Endothelial cell of hepatic sinusoid (primary cell): Measurements from ENCODE around the gene TBC1D23.
"Not testable (repeated sequence)": the region's sequence is repeated elsewhere in the genome, so short reads cannot be mapped to it uniquely, and the experiment has no call there.

Source experiments
- in situ Hi-C: cut with HindIII; loops from 2 replicates; pipeline ENCODE4 v1.10.0; 2017; ENCODE audit warnings: low sequenced_read_pairs

The TBC1D23 gene

DNA sequence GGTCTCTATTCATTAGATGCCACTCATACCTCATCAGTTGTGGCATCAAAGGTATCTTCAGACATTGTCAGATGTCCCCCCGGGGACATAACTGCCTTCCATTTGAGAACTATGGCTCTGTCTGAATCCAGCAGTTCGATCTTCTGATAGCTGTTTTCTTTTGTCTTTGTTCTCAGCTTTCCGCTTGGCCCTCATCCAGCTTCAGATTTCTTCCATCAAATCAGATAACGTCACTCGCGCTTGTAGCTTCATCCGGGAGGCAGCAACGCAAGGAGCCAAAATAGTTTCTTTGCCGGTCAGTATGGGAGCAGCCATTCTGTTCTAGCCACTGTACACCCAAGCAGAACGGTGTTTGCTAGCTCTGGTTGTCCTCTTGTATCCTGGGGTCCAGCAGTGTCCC lies 78.1 kb downstream of the TBC1D23 start:
- in situ Hi-C loops, result loop anchor here (10.0 kb wide), 1 partner anchor 254 kb away; no protein-coding TSS in a partner anchor

DNA sequence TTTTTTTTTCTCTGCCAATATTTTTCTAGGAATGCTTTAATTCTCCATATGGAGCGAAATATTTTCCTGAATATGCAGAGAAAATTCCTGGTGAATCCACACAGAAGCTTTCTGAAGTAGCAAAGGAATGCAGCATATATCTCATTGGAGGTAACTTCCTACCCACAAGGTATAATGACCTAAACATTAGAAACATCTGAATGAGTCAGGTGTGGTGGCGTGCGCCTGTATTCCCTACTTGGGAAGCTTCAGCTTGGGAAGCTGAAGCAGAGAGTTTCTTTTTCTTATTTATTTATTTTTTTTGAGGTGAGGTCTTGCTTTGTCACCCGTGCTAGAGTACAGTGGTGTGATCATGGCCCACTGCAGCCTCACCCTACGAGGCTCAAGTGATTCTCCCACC lies 79.0 kb downstream of the TBC1D23 start:
- in situ Hi-C loops, result loop anchor here (10.0 kb wide), 1 partner anchor 255 kb away; no protein-coding TSS in a partner anchor

DNA sequence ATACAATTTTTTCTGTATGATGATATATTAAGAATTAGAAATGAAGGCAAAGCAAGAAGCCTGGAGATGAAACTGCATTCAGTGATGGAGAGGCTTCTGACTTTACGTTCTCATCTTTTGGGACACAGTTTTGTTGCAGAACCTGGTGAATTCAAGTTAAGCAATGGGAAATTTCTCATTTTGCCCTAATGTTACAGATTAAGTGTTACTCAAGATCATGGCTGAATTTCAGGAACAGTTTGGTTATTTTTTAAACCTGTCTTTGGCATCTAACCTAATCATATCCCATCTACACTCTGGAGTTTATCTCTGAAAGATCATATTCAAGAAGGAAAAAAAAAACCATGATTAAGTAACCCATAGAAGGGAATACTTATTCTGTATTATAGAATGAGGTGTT lies 79.7 kb downstream of the TBC1D23 start:
- in situ Hi-C loops, result no loop called here

GRCh38 chr3:100348727-100349126 lies 87.9 kb downstream of the TBC1D23 start:
- in situ Hi-C loops, result no loop called here

- in situ Hi-C loops, result not testable (repeated sequence)
Observed at GRCh38 chr3:100351770-100352169, 91.0 kb downstream of the TBC1D23 start.

DNA sequence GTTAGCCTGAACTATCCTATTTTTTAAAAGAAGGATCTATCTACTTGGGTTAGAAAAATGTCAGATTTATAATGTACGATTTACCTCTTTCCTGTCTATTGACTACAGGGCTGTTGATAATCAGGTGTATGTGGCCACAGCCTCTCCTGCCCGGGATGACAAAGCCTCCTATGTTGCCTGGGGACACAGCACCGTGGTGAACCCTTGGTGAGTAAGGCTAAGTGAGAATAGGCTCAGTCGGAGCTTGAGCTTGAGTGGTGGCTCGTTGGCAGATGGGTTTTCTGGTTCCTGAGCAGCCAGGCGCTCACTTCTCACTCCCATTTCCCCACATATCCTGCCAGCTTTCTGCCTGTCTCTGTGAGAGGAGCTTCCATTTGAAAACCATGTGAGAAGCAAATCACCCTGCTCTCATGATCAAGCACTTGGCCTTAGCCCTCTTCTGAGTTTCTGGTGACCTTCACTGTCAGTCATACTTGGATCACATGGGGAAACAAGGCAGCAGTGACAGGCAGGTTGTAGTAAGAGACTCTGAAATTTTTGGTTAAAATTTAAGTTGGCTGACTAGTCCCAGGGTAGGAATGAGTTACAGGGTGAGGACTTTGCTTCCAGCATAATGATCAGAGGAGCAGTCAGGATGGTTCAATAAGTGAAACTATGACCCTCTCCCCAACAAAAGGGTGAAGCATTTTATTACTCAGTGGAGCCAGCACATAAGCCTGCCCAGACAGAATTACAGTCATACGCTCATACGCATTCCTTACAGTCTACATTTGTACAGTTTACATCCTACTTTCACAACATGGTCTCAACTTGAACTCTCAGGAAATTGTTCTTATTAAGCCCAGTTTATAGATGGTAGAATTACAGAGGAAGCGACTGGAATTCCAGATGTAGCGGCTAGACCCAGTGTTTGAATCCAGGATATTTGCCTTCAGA lies 91.8 kb downstream of the TBC1D23 start:
- in situ Hi-C loops, result no loop called here

DNA sequence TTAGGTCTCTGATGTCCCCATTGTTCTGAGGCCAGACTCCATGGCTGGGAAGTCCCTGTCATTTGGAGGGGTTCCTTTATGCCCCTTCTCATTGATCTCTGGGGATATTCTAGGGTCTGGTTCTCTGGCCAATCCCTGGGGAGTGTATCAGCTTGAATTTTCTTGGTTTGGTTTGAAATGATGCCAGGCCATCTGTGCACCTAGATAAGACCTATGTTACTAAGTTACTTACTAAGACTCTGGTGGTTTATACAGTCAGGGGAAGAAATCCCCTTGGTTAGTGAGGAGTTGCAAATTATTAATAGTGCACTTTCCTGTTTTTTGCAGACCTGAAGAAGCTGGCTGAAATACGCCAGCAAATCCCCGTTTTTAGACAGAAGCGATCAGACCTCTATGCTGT lies 94.1 kb downstream of the TBC1D23 start:
- in situ Hi-C loops, result no loop called here

GRCh38 chr3:100358413-100358812 lies 97.6 kb downstream of the TBC1D23 start:
- in situ Hi-C loops, result no loop called here

DNA sequence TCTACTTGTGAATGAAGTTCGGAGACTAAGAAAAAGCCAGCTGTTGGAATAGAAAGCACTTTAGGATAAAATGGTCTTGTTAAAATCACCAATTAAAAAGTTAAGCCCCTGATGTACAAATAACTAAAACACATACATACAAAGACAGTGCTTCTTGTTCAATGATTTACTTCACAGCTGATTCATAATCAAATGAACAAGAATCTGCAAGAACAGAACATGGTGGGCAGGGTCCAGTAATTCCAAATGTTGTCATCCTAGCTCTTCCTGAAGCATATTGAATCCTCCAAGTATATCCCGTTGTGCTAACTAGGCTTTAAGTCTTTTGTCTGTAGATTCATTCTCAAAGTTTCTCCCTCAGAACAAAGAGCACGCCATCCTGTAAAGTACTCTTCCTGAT lies 98.2 kb downstream of the TBC1D23 start:
- in situ Hi-C loops, result no loop called here

DNA sequence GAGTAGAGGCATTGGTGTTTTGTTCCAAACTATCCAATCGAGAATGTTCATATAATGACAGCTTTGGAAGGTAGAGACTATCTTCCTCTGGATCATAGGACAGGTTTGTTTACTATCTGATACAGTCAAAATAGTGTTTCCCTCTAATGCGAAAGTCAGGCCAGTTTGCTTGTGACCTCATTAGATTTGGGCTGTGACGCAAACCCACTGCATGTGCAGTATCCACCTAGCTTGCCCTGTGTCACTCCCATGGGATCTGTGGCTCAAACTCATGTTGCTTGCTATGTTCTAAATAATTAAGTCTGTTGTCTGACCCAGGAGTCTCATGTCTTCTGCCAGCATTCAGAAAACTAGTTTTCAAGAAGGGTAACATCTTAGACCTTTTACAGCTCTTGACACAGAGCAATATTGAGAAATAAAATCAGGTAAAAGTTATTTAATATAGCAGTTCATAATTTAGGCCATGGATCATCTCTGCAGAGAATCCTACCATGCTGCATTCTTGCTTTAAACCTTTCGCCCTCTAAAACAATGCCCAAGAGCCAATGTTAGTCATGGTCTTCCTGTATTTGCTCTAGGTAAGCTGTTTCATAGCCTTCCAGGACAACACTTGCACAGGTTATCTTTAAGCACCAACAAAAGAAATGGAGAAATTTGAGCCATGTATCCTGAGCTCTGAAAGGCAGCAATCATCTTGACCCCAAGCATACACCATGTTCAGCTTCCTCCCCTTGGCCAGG lies 100.1 kb downstream of the TBC1D23 start:
- in situ Hi-C loops, result no loop called here

DNA sequence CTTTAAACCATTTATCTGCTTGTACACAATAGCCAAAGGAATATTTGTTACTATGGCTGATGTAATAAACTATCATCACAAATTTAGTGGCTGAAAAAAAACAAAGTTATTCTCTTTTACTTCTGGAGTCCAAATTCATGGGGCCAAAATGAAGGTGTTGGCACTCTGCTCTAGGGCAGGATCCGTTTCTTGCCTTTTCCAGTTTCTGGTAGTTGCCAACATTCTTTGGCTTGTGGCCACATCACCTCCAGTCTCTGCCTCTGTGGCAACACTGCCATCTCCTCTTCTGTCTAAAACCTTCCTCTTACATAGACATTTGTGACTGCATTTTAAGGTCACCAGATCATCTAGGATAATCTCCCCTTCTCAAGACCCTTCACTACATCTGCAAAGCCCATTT lies 101.1 kb downstream of the TBC1D23 start:
- in situ Hi-C loops, result no loop called here

DNA sequence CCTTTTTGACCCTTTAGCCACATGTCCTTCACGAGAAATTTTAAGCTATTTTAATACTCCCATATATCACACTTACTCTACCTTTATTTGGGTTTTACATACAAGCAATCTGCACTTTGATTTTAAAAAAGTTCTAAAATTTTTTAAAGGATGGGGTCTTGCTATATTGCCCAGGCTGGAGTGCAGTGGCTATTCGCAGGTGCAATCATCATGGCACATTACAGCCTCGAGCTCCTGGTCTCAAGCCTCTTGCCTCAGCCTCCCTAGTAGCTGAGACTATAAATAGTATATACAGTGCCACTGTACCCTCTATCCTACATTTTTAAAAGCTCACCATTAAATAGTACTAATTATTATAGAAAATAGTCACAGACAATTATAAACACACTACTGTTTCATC lies 103.6 kb downstream of the TBC1D23 start:
- in situ Hi-C loops, result no loop called here

DNA sequence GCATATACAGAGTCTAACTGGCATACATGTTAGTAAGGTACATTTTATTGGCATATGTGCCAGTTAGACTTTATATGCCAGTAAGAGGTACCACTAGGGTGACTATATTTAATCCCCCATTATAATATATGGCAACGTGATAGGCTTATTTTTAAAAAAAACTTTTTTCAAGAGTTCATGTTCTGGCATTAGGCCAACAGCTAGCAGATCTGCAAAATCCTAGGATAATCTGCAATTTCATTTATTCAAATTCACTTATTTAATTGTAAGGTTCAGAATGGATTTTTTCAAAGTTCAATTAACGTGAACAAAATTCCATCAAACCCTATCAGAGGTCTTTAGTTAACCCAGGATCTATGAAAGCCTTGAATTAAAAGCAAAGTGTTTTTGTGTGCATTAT lies 105.6 kb downstream of the TBC1D23 start:
- in situ Hi-C loops, result no loop called here

DNA sequence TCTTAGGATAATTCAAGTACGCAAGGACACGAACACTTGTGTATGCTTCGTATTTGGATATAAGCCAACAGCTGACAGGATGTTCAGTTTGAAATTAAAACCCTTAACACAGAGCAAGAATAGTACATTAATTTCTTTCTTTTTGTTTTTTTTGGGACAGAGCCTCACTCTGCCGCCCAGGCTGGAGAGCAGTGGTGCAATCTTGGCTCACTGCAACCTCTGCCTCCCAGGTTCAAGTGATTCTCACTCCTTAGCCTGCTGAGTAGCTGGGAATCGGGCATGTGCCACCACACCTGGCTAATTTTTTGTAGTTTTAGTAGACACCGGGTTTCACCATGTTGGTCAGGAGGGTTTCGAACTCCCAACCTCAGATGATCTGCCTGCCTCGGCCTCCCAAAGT lies 107.6 kb downstream of the TBC1D23 start:
- in situ Hi-C loops, result no loop called here

DNA sequence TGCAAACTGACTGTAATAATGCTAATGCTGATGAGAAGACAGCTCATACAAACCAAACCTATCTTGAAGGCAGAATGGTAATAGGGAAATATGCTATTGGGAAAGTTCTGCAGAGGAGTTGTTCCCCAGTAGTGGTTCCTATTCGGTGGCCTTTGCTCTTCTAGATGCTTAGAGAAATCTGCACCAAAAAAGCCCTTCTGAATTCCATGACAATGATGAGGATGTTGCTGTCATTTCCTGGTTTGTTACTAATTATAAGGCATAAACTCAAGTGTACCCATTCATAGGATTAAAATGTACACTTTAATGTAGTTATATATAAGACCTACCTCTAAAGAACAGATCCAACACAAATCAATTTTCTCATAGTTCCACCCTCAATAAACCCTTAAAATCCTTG lies 110.0 kb downstream of the TBC1D23 start:
- in situ Hi-C loops, result no loop called here

DNA sequence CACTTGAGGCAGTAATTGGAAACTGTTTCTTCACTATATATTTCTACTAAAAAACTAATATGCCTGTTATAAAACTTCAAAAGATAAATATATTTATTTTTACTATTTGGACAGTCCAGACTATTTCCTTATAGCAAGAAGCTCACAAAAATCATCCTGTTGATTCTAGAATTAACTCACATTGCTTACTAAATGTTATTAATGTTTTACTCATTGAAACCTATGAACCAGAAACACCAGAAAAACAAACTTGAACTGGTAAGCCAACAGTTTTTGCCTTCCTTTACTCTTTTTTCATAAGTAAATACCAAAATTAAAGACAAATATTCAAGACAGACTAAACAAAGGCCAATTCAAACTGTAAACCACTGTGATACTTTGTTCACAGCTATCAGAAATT lies 113.7 kb downstream of the TBC1D23 start:
- in situ Hi-C loops, result no loop called here
